Stomach (tissue), 9 donors: ENCODE results near the gene TOM1L1. TPM values are rescaled to one million over a fixed set of nuclear protein-coding genes. Genes with fewer than 3 reads are reported as not detected.

ENCODE experiments used
- DNase-seq, 2 donors: peaks; one replicate each; pipeline versions ENCODE4 v3.0.0 to v3.0.0-alpha.2; 2013 to 2019
- H3K27ac ChIP-seq, 5 donors: fragments of 200-600 bp in 4 of 5; sonication (generic) in 4 of 5; one replicate each; pipeline ENCODE4 v1.5.1; 2013 to 2019; ENCODE audit warnings: mild to moderate bottlenecking in 1 of 5, moderate library complexity in 1 of 5
- H3K27me3 ChIP-seq, 3 donors: fragments of 200-600 bp; sonication (generic); one replicate each; pipeline ENCODE4 v1.5.1; 2017 to 2019; ENCODE audit warnings: mixed run types in 1 of 3
- H3K36me3 ChIP-seq, 4 donors: fragments of 200-600 bp; sonication (generic); 1 replicate in 3 of 4; 2 replicates in 1 of 4; pipeline ENCODE4 v1.5.1; 2016 to 2019
- H3K4me1 ChIP-seq, 4 donors: fragments of 200-600 bp; sonication (generic); one replicate each; pipeline ENCODE4 v1.5.1; 2016 to 2019
- H3K4me3 ChIP-seq, 4 donors: fragments of 200-600 bp; sonication (generic) in 3 of 4; one replicate each; pipeline ENCODE4 v1.5.1; 2016 to 2019; ENCODE audit warnings: mild to moderate bottlenecking in 1 of 4
- H3K9me3 ChIP-seq, 4 donors: fragments of 200-600 bp; sonication (generic); one replicate each; pipeline ENCODE4 v1.5.1; 2016 to 2019
- EP300 ChIP-seq: sonication (generic); formaldehyde crosslinking; IDR thresholded peaks from one replicate; pipeline ENCODE4 v1.6.1; 2017; ENCODE audit warnings: antibody characterized with exemption
- POLR2A ChIP-seq, 4 donors: fragments of 450-650 bp; IDR thresholded peaks; one replicate each; pipeline ENCODE4 v1.6.1; 2016; ENCODE audit warnings: antibody characterized with exemption in 4 of 4, control low read depth in 2 of 4, mild to moderate bottlenecking in 1 of 4, moderate library complexity in 1 of 4
- POLR2AphosphoS5 ChIP-seq, 3 donors: sonication (generic); formaldehyde crosslinking; IDR thresholded peaks; one replicate each; pipeline ENCODE4 v1.6.1; 2016; ENCODE audit warnings: antibody characterized with exemption in 3 of 3
- WGBS, 5 donors: extraction: QIAGEN DNeasy Blood & Tissue Kit in 3 of 5; methylation state at CpG; one replicate each; pipeline versions ENCODE4 v1.1.5 to v1.1.7; 2013 to 2018; 5-methylcytosine and 5-hydroxymethylcytosine counted together
- intact Hi-C: fragments of 100-400 bp; cut with DNase I; formaldehyde crosslinking; loops from one replicate; pipeline ENCODE4 v1.15.1; 2023; ENCODE audit warnings: low total_unique reads
- polyA plus RNA-seq, 3 donors: library from polyadenylated mRNA; stranded (reverse); fragments of 200-250 nt; gene quantifications; one replicate each; pipeline ENCODE4 v1.2.3, GENCODE V29; 2013
- total RNA-seq, 5 donors: library from RNA; depleted of rRNA; stranded (reverse); fragments of >200 nt; gene quantifications; one replicate each; pipeline versions ENCODE4 v1.1.0 to v1.2.3, GENCODE V29; 2014 to 2016
- TF ChIP-seq, protein P1 (sequence below), 7 experiments: fragments of 450-650 bp in 4 of 7; fragments of 200-600 bp in 3 of 7; sonication (generic) in 3 of 7; IDR thresholded peaks; one replicate each; pipeline ENCODE4 v1.5.1; 2016 to 2019; ENCODE audit warnings: antibody characterized with exemption in 7 of 7, control low read depth in 2 of 7, mild to moderate bottlenecking in 1 of 7
- donor health status: healthy with polysubstance abuse.
- donor health status: Bipolar disorder and iron deficiency.
- donor health status: healthy.

TOM1L1 gene
- total and polyA plus RNA-seq, 8 donors = 19.4 to 134 (median 47.6) TPM

DNA sequence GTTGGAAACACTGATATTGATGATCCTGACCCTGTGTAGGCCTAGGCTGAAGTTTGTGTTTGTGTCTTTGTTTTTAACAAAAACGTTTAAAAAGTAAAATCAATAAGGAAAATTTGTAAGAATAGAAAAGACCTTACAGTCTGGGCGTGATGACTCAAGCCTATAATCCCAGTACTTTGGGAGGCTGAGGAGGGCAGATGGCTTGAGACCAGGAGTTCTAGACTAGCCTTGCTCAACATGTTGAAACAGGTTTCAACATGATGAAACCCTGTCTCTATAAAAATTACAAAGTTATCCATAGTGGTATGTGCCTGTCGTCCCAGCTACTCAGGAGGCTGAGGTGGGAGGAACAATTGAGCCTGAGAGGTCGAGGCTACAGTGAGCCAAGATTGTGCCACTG is 18.3 kb upstream of the TOM1L1 start:
- H3K4me3 ChIP-seq = no peak overlapping the region
- no peak for TF ChIP-seq EP300
- no peak for TF ChIP-seq POLR2A (IDR thresholded peaks at IDR 0.05)
- no peak for TF ChIP-seq POLR2AphosphoS5 (IDR thresholded peaks at IDR 0.05)
- TF ChIP-seq, protein P1, sequence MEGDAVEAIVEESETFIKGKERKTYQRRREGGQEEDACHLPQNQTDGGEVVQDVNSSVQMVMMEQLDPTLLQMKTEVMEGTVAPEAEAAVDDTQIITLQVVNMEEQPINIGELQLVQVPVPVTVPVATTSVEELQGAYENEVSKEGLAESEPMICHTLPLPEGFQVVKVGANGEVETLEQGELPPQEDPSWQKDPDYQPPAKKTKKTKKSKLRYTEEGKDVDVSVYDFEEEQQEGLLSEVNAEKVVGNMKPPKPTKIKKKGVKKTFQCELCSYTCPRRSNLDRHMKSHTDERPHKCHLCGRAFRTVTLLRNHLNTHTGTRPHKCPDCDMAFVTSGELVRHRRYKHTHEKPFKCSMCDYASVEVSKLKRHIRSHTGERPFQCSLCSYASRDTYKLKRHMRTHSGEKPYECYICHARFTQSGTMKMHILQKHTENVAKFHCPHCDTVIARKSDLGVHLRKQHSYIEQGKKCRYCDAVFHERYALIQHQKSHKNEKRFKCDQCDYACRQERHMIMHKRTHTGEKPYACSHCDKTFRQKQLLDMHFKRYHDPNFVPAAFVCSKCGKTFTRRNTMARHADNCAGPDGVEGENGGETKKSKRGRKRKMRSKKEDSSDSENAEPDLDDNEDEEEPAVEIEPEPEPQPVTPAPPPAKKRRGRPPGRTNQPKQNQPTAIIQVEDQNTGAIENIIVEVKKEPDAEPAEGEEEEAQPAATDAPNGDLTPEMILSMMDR (IDR thresholded peaks at IDR 0.05) = no peak
- WGBS, 5 donors = 65 to 73% (median 70%) methylated on average over 4 of the region's 4 CpGs
- intact Hi-C loops = no loop called here
- no peaks in the 10 kb centered on the region for H3K9me3 ChIP-seq
- DNase-seq = no peak
- no peak overlapping the region for H3K27ac ChIP-seq
- H3K36me3 ChIP-seq = no peaks in the 10 kb centered on the region
- no peaks in the 10 kb centered on the region for H3K4me1 ChIP-seq
- H3K27me3 ChIP-seq = no peaks in the 10 kb centered on the region

- H3K27ac ChIP-seq = no peak overlapping the region
- DNase-seq = no peak
- H3K4me1 ChIP-seq = no peaks in the 10 kb centered on the region
- WGBS, 5 donors = 64 to 71% (median 65%) methylated on average over 3 of the region's 3 CpGs
- no peaks in the 10 kb centered on the region for H3K27me3 ChIP-seq
- intact Hi-C loops = no loop called here
- TF ChIP-seq POLR2AphosphoS5 (IDR thresholded peaks at IDR 0.05) (no peak), EP300 (no peak), POLR2A (IDR thresholded peaks at IDR 0.05) (no peak)
- TF ChIP-seq, protein P1 (IDR thresholded peaks at IDR 0.05) = no peak
- H3K36me3 ChIP-seq = no peaks in the 10 kb centered on the region
- H3K9me3 ChIP-seq = no peaks in the 10 kb centered on the region
- H3K4me3 ChIP-seq = no peak overlapping the region
These were observed 17.7 kb upstream of the TOM1L1 start for GRCh38 chr17:54882950-54883349.

DNA sequence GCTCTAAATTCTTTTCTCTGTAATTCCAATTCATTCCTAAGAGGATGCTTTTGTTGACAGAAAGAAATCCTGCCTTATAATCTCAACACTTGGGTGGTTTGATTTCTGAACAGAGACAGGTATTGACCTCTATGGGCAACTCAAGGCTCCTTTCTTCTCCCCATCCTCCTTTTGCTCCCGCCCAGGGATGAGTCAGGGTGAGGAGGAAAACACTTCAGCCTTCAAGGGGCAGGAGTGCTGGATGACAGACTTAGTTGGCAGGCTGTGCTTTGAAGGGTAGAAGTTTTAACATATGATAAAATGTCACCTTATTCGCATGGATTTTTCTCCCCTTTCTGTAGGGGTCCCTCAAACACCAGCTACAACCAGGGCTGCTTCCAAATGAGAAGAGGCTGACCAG is 16.7 kb upstream of the TOM1L1 start:
- Histone ChIP-seq H3K9me3 (no peaks in the 10 kb centered on the region), H3K27ac (no peak overlapping the region), H3K27me3 (no peaks in the 10 kb centered on the region), H3K4me1 (no peaks in the 10 kb centered on the region), H3K36me3 (no peaks in the 10 kb centered on the region), H3K4me3 (no peak overlapping the region)
- TF ChIP-seq POLR2AphosphoS5 (IDR thresholded peaks at IDR 0.05) = no peak
- TF ChIP-seq, protein P1 (IDR thresholded peaks at IDR 0.05) = no peak
- TF ChIP-seq POLR2A (IDR thresholded peaks at IDR 0.05) = no peak
- no peak for TF ChIP-seq EP300
- 85 to 93% (median 89%) methylated on average over 2 of the region's 2 CpGs for WGBS, 5 donors
- DNase-seq = no peak
- intact Hi-C loops = no loop called here

GRCh38 chr17:54887787-54888186 is 12.9 kb upstream of the TOM1L1 start:
- no peak overlapping the region for H3K27ac ChIP-seq

More at GRCh38 chr17:54887787-54888186, 12.9 kb upstream of the TOM1L1 start:
- WGBS, 5 donors = 75 to 91% (median 82%) methylated on average over 3 of the region's 3 CpGs
- H3K4me1 ChIP-seq = no peaks in the 10 kb centered on the region
- TF ChIP-seq EP300 (no peak), POLR2AphosphoS5 (IDR thresholded peaks at IDR 0.05) (no peak), POLR2A (IDR thresholded peaks at IDR 0.05) (no peak)
- TF ChIP-seq, protein P1 (IDR thresholded peaks at IDR 0.05) = no peak
- intact Hi-C loops = no loop called here
- H3K4me3 ChIP-seq = no peak overlapping the region
- DNase-seq = no peak
- no peaks in the 10 kb centered on the region for H3K9me3 ChIP-seq
- H3K27me3 ChIP-seq = no peaks in the 10 kb centered on the region
- H3K36me3 ChIP-seq = no peaks in the 10 kb centered on the region
